Fibroblast of skin of left quadriceps (primary cell): ENCODE measurements around the gene HOOK2.
"Not testable (repeated sequence)": the region's sequence is repeated elsewhere in the genome, so short reads cannot be mapped to it uniquely, and the experiment has no call there.

Experiments
- DNase-seq, 2 experiments: peaks; one replicate each; pipeline ENCODE4 v3.0.0-alpha.2; 2013; ENCODE audit warnings: low read depth in 2 of 2

The HOOK2 gene, protein sequence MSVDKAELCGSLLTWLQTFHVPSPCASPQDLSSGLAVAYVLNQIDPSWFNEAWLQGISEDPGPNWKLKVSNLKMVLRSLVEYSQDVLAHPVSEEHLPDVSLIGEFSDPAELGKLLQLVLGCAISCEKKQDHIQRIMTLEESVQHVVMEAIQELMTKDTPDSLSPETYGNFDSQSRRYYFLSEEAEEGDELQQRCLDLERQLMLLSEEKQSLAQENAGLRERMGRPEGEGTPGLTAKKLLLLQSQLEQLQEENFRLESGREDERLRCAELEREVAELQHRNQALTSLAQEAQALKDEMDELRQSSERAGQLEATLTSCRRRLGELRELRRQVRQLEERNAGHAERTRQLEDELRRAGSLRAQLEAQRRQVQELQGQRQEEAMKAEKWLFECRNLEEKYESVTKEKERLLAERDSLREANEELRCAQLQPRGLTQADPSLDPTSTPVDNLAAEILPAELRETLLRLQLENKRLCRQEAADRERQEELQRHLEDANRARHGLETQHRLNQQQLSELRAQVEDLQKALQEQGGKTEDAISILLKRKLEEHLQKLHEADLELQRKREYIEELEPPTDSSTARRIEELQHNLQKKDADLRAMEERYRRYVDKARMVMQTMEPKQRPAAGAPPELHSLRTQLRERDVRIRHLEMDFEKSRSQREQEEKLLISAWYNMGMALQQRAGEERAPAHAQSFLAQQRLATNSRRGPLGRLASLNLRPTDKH

DNA sequence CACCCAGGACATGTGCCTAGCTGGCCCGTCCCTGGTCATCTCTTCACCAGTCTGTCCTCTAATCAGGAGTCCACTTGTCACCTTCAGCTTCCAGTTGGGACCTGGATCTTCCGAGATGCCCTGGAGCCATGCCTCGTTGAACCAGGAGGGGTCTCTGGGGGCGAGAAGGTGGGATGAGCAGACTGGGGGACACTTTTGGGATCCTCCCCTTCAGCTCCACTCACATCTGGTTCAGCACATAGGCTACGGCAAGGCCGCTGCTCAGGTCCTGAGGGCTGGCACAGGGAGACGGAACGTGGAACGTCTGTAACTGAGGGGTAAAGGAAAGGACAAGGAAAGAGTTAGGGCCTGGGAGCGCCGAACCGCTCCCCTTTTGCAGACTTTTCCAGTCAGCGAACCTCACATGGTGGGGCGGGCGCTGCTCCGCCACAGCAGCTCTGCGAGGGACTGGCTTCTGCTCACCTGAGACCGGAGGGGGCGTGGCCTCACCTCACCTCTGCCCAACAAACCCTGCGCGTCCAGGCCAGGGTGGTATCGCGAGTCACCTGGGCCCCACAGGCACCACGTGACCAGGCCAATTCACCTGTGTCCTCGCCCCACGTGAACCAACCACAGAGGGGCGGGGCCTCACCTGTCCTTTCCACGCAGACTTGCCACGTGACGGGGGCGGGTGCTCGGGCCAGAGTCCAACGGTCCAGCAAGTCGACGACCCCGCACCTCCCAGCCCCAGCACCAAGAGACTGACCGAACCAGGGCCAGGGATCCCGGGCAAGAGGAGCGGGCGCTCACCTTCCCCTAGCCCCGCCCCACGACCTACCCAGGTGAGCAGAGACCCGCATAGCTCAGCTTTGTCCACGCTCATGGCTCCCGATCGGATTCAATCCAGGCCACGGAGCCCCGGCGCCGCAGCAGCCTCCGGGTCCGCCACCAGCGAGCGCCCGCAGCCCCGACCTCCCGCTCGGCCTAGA, at the start of gene HOOK2:
Gene HOOK2 (minus strand): TSS at position 965 of the 968 bp plus-strand sequence. CDS start 103 bp downstream, at position 862.
- DNase-seq, result no peak

DNA sequence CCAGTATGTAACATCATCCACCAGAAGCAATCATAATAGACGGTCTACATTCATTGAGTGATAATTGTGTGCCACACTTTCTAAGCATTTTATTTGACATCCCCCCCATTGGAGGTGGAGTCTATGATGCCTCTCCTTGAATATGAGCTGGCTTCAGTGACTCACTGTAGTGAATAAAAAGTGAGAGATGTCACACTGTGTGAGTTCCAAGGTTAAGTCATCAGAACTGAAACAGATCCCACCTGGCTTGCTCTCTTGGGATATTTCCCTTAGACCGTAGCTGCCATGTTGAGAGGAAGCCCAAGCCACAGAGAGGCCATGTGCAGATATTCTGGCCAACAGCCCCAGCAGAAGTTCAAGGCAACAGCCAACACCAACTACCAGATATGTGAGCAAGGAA, 46.4 kb upstream of the HOOK2 start:
- no peak for DNase-seq

DNA sequence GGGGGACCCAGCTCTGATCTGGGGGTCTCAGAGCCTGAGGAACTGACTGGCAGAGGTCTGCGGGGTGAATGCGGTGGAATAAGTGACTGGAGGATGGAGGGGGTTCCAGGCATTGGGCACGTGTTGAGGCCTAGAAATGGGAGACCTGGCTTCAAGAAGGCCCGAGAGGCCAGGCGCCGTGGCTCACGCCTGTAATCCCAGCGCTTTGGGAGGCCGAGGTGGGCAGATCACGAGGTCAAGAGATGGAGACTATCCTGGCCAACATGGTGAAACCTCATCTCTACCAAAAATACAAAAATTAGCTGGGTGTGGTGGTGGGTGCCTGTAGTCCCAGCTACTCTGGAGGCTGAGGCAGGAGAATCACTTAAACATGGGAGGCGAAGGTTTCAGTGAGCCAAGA, 42.5 kb upstream of the HOOK2 start:
- DNase-seq, result not testable (repeated sequence)

DNA sequence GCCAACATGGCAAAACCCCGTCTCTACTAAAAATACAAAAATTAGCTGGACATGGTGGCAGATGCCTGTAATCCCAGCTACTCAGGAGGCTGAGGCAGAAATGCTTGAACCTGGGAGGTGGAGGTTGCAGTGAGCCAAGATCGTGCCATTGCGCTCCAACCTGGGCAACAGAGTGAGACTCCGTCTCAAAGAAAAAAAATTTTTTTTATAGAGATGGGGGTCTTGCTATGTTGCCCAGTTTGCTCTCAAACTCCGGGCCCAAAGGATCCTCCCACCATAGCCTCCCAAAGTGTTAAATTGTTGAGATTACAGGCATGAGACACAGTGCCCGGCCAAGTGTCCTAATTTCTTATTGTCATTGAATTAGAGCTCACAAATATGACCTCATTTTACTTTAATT, 41.8 kb upstream of the HOOK2 start:
- DNase-seq, result not testable (repeated sequence)

DNA sequence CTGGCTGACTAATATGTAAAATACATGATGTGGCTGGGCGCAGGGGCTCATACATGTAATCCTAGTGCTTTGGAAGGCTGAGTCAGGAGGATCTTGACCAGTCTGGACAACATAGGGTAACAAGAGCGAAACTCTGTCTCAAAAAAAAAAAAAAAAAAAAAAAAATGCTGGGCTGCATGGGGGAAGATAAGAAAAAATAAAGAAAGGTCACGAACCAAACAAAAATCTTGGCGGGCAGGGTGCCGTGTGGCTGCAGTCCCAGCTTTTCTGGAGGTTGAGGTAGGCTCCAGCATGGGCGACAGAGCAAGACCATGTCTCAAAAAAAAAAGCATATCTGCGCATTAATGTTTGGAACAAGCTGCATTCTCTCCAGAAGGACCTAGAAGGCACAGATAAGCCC, 39.7 kb upstream of the HOOK2 start:
- no peak for DNase-seq

DNA sequence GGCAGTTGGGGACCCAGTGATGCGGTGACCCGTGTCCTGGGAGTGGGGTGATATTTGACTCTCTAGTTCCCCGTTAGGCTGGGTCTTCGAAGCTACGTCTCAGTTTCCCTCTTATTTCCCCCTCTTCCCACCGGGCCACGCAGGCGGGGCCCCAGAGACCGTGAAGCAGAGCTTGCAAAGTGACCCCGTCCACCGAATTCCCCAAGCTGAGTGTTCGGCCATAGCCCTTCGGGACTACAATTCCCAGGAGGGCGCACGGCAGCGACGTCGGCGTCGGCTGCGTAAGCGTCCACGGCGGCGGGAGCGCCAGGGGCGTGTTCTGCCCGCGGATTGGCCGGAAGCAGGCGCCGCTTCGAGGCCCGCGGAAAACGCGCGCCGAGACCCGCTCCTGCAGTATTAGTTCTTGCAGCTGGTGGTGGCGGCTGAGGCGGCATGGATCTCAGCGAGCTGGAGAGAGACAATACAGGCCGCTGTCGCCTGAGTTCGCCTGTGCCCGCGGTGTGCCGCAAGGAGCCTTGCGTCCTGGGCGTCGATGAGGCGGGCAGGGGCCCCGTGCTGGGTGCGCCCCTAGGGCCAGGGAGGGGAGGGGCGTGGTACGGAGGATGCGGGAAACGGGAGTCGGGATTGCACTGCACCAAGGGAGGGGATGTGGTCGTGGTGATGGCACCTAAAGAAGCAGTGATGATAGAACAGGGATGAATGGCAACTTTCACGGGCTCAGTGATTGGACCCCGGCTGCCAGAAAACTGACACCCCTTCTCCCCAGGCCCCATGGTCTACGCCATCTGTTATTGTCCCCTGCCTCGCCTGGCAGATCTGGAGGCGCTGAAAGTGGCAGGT, 31.1 kb upstream of the HOOK2 start, which contains the start of gene RNASEH2A:
Gene RNASEH2A (plus strand): TSS at position 343 of the 840 bp plus-strand sequence. CDS start 90 bp downstream, at position 433.
- DNase-seq, result peak; percentile 71 to 75

DNA sequence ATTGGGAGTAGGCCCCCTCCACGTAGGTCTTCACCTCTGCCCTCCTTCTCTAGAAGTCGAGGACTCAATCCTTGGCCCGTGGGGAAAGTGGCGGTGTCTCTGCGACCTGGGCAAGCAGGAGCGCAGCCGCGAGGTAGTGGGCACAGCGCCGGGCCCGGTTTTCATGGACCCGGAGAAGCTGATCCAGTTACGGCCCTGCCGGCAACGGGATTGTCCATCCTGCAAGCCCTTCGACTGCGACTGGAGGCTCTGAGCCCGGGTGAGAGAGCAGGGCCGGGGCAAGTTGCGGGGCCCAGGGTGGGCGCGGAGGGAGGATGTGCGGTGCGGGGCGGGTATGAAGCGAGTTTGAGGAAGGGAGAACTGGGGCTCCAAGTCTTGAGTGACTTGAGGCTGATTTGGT, 28.7 kb upstream of the HOOK2 start:
- no peak for DNase-seq

DNA sequence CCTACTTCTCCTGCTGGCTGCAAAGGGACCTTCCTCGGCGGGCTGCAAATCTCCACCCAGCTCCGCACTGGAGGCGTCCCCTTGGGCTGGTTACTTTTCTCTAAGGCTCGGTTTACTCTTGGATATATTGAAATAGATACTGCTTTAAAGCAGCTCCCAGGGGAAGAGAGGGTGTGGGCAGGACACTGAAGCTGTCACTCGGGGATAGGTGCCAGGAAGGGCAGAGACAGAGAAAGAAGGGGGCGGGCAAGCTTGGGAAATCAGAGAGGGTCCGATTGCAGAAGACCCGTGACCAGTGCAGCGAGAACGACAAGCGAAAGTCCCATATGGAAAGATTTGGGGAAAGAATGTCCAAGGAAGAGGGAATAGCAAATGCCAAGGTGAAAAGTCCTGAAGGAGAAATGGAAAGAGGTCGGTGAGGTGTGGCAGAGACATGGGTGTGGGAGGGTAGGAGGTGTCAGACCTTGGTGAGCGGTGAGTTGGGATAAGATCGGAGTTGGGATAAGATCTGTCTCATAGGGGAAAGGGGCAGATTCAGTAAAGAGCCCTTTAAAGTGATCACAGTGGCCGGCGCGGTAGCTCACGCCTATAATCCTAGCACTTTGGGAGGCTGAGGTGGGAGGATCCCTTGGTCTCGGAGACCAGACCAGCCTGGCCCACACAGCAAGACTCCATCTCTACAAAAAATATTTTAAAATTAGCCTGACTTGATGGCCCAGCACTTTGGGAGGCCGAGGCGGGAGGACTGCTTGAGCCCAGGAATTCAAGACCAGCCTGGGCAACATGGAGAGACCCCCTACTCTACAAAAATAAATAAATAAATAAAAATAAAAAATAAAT, 27.1 kb upstream of the HOOK2 start:
- DNase-seq, result no peak

DNA sequence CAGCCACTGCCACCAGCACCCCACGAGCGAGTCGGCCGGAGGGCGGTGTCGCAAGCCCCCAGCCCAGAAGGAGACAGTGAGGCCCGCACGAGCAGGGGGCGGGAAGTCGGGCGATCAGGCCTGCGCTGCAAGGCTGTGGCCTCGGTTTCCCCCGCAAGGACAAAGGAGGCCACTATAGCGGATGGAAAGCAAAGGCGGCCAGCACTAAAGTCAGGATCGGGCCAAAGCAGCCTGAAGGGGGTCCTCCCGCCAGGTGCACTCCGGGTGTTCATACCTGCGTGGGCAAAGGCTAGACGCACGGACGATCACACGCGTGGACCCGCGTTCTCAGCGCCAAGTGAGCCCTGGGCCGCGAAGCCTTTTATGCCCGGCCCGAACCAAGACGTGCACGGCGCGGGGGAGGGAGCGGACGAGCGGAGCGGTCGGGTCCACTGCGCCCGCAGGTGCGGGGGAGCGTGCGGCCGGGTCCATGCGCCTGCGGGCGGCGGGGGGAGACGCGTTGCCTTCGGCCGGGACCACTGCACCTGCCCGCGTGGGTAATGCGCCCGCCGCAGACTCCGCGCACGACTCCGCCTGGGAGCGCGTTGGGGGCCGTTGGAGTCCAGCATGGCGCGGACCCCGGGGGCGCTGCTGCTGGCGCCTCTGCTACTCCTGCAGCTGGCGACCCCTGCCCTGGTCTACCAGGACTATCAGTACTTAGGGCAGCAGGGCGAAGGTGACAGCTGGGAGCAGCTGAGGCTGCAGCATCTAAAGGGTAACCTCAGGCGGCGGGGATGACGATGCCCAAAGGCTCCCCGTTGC, 26.3 kb upstream of the HOOK2 start, which contains the start of the genes PRDX2 and THSD8:
Gene PRDX2 (minus strand): TSS at position 335 of the 801 bp plus-strand sequence. CDS start 539 bp downstream, outside the sequence.
Gene THSD8 (plus strand): TSS at position 604 of the 801 bp plus-strand sequence. CDS start 3 bp downstream, at position 607.
- no peak for DNase-seq

DNA sequence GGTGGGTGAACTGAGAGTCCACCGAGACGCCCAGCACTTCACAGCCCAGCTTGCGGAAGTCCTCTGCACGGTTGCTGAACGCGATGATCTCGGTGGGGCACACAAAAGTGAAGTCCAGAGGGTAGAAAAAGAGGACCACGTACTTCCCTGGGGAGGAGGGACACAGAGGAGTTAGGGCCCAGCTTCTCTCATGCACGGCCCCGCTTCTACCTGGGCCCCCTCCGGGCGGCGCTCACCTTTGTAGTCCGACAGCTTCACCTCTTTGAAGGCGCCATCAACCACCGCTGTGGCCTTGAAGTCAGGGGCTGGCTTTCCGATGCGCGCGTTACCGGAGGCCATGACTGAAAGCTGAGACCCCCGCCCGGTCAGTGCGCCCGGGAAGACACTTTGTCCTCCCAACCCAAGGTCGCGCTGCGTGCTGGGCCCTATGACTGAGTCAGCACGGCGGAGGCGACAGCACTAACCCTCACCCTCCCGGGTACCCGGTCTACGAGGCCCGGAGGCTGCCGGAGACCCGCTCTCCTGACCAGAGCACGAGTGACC, 25.6 kb upstream of the HOOK2 start:
- DNase-seq, result no peak

DNA sequence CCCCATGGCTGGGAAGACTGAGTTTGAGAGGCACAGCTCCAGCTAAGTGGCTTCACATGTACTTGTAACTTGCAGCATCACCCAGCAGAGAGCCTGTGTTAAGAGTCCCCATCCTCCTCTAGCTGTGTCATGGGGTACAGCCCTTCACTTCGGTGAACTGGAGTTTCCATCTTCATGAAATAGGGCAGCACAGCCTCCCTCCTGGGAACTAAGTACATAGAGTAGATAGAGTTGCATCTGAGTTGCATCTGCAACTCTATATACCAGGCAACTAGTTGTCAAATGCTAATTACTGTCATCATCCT, 25.1 kb upstream of the HOOK2 start:
- no peak for DNase-seq

DNA sequence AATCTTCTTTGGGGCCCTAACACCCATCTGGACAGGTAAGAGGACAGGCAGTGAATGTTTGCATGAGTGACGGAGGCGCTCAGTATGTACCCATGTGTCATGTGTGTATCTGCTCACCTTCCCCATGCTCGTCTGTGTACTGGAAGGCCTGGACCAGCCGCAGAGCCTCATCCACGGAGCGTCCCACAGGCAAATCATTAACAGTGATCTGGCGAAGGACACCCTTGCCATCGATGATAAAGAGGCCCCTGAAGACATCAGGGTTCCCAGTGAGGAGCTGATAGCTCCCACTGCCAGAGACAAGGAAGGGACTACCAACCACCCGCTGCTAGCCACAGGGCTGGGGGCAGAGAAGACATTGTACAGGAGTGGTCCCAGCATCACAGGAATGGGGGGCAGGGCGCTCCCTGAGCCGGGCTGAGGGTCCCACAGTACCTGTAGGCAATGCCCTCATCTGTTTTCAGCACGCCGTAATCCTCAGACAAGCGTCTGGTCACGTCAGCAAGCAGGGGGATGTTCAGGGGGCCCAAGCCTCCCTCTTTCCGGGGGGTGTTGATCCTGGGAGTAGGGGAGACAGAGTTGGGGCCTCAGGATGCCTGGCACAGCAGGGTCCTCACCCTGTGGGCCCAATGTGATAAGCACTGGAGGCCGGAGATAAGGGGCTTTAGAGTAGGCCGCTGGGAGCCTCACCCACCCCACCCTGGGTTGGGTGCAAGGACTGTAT, 24.6 kb upstream of the HOOK2 start:
- DNase-seq, result no peak

DNA sequence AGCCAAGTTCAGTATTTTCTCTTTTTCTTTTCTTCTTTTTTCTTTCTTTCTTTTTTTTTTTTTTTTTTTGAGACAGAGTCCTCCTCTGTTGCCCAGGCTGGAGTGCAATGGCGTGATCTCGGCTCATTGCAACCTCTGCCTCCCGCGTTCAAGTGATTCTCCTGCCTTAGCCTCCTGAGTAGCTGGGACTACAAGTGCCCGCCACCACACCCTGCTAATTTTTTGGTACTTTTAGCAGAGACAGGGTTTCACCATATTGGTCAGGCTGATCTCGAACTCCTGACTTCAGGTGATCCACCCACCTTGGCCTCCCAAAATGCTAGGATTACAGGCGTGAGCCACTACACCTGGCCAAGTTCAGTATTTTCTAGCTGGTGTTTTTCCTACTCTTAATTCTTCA, 22.3 kb upstream of the HOOK2 start:
- DNase-seq, result not testable (repeated sequence)

DNA sequence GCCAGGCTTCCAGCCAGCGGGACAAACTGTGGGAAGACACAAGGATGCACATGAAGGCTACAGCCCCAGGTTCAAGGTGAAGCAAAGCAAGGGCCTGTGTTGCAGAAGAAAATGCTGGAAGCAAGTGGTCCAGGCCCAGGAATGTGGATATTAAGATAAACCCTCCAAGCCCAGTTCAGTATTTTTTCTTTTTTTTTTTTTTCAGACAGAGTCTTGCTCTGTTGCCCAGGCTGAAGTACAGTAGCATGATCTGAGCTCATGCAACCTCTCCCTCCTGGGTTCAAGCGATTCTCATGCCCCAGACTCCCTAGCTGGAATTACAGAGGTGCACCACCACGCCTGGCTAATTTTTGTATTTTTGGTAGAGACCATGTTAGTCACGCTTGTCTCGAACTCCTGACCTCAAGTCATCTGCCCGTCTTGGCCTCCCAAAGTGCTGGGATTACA, 21.8 kb upstream of the HOOK2 start:
- DNase-seq, result no peak

DNA sequence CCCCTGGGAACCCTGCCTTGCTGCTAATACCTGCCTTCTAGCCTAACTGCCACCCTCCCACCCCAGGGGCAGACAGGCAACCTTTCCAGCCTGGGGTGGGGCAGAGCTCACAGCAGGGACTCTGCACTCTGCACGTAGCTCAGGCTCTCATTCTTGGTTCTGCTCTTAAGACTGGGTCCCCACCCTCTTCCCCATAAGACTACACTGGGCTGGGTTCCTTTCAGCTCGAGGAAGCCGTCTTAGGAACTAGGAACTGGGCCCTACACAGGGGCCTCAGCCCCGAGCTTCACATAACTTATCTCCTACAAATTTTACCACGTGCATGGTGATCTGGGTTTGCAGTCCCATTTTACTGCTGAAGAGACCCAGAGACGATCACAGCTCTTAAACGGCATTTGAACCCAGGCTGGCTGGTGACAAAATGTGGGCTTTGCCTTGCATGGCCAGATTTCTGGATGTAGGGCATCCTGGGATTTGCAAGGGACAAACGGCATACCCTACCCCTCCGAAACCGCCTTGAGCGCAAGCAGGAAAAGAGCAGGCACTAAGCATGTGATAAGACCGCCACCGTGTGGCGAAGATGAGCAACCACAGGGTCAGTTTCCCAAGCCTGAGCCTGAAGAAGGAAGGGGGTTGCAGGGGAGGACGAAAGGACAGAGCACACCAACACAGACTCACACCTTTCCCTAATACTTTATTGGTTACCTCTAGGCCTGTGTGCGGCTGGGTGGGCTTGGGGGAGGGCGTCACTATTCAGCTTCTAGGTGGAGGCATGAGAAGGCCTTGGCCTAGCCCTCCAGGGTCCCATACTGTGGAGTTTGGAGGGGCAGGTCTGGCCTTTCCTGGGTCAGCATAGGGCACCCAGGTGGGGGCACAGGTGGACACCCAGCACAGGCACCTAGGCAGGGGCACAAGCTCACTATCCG, 21.1 kb upstream of the HOOK2 start:
- DNase-seq, result peak in 1 of 2 experiments; percentile 57

DNA sequence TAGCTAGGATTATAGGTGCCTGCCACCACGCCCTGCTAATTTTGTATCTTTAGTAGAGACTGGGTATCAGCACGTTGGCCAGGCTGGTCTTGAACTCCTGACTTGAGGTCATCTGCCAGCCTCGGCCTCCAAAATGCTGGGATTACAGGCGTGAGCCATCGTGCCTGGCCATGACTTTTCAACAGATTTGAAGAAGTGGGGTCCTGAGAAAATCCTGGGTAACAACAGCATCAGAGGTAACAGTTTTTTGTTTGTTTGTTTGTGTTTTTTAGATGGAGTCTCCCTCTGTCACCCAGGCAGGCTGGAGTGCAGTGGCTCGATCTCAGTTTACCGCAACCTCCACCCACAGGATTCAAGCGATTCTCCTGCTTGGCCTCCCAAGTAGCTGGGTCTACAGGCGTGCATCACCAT, 19.6 kb upstream of the HOOK2 start:
- no peak for DNase-seq
